SU-DHL-6 (cell line): Measurements from ENCODE around the gene CAMK4.

Experiments
- H2AFZ ChIP-seq: fragments of 200-600 bp; sonication (generic); 2 replicates; pipeline ENCODE4 v1.6.1; 2014; ENCODE audit warnings: low read depth, mild to moderate bottlenecking, moderate library complexity, mixed read lengths, antibody characterized with exemption, low read length; ENCODE audit not compliant: severe bottlenecking
- H3F3A ChIP-seq: fragments of 200-600 bp; shearing (Covaris generic); 2 replicates; pipeline ENCODE4 v1.6.0; 2016; ENCODE audit warnings: antibody characterized with exemption, mild to moderate bottlenecking; ENCODE audit not compliant: insufficient read depth
- H3K27ac ChIP-seq: fragments of 200-600 bp; sonication (generic); 2 replicates; pipeline ENCODE4 v1.5.1; 2016; ENCODE audit warnings: low read depth, mild to moderate bottlenecking, low read length, moderate library complexity, mixed read lengths
- H3K27me3 ChIP-seq: fragments of 200-600 bp; sonication (generic), shearing (Covaris generic); 2 replicates; pipeline ENCODE4 v1.6.0; 2014; ENCODE audit warnings: mild to moderate bottlenecking, low read length
- H3K36me3 ChIP-seq: fragments of 200-600 bp; sonication (generic); 2 replicates; pipeline ENCODE4 v1.6.1; 2014; ENCODE audit warnings: mild to moderate bottlenecking, low read length, mixed read lengths
- H3K4me2 ChIP-seq: fragments of 300-600, 200-600 bp; shearing (Covaris generic), sonication (generic); 2 replicates; pipeline ENCODE4 v1.6.0; 2014; ENCODE audit warnings: low read length, low read depth, mild to moderate bottlenecking; ENCODE audit not compliant: poor library complexity, severe bottlenecking
- H3K4me3 ChIP-seq: fragments of 200-600 bp; sonication (generic); 2 replicates; pipeline ENCODE4 v1.5.1; 2014; ENCODE audit warnings: antibody characterized with exemption, low read length, mild to moderate bottlenecking, mixed read lengths; ENCODE audit not compliant: insufficient read depth, poor library complexity, severe bottlenecking
- H3K79me2 ChIP-seq: fragments of 200-600 bp; sonication (generic); 2 replicates; pipeline ENCODE4 v1.6.1; 2014; ENCODE audit warnings: mild to moderate bottlenecking, low read length, moderate library complexity; ENCODE audit not compliant: insufficient read depth
- H3K9ac ChIP-seq: fragments of 200-600 bp; sonication (generic); 2 replicates; pipeline ENCODE4 v1.7.0; 2014; ENCODE audit warnings: mild to moderate bottlenecking, low read length
- H3K9me2 ChIP-seq: fragments of 200-600 bp; sonication (generic); replicated peaks from 2 replicates; pipeline ENCODE4 v1.6.1; 2014; ENCODE audit warnings: low read length; ENCODE audit not compliant: insufficient read depth
- H3K9me3 ChIP-seq: fragments of 200-600 bp; sonication (generic); 2 replicates; pipeline ENCODE4 v1.6.1; 2014; ENCODE audit warnings: low read length, mixed read lengths; ENCODE audit not compliant: insufficient read depth
- H4K20me1 ChIP-seq: fragments of 200-600 bp; sonication (generic); 2 replicates; pipeline ENCODE4 v1.6.1; 2014; ENCODE audit warnings: low read depth, mild to moderate bottlenecking, antibody characterized with exemption, low read length, moderate library complexity, mixed read lengths
- EZH2phosphoT487 ChIP-seq: fragments of 200-600 bp; sonication (generic), shearing (Covaris generic); conservative IDR thresholded peaks from 2 replicates; pipeline ENCODE4 v1.6.1; 2018; ENCODE audit warnings: mild to moderate bottlenecking, antibody characterized with exemption, low read length, moderate library complexity, mixed read lengths
- TF ChIP-seq, protein P1 (sequence below): fragments of 200-600 bp; sonication (generic); IDR thresholded peaks from one replicate; pipeline ENCODE4 v1.5.1; 2017; ENCODE audit warnings: antibody characterized with exemption, mild to moderate bottlenecking, low read length, moderate library complexity; ENCODE audit not compliant: insufficient read depth, poor library complexity, severe bottlenecking

Gene CAMK4

DNA sequence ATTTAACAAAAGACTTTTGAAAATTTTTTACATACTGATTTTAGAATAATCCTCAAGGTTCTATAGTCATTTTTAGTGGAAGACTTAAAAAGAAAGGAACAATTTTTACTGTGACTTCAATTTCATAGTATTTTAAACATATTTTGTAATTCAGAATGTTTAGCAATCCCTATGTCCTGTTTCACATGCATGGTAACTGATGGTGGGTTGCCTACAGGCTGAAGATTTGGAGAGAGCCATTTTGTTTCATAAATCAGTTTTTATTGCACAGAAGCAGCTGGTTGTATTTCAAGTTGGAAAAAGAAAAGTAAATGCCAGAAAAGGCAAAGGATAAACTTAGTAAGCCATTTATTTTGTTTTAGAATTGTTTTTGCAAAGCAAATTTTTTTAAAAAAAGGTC is 264.2 kb downstream of the CAMK4 start:
- H3K4me2 ChIP-seq = no peak overlapping the region
- TF ChIP-seq EZH2phosphoT487 = no peak
- TF ChIP-seq, protein P1, sequence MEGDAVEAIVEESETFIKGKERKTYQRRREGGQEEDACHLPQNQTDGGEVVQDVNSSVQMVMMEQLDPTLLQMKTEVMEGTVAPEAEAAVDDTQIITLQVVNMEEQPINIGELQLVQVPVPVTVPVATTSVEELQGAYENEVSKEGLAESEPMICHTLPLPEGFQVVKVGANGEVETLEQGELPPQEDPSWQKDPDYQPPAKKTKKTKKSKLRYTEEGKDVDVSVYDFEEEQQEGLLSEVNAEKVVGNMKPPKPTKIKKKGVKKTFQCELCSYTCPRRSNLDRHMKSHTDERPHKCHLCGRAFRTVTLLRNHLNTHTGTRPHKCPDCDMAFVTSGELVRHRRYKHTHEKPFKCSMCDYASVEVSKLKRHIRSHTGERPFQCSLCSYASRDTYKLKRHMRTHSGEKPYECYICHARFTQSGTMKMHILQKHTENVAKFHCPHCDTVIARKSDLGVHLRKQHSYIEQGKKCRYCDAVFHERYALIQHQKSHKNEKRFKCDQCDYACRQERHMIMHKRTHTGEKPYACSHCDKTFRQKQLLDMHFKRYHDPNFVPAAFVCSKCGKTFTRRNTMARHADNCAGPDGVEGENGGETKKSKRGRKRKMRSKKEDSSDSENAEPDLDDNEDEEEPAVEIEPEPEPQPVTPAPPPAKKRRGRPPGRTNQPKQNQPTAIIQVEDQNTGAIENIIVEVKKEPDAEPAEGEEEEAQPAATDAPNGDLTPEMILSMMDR = no peak
- no peak overlapping the region for H3K27ac ChIP-seq
- H3K9me2 ChIP-seq = 0 out of 2 replicates have a peak, but pooled peaks cover 4% of the 10 kb centered on the region
- no peaks in the 10 kb centered on the region for H3K9me3 ChIP-seq
- H3F3A ChIP-seq = no peaks in the 10 kb centered on the region
- no peak overlapping the region for H2AFZ ChIP-seq
- no peaks in the 10 kb centered on the region for H3K27me3 ChIP-seq
- no peaks in the 10 kb centered on the region for H3K36me3 ChIP-seq
- no peaks in the 10 kb centered on the region for H4K20me1 ChIP-seq
- no peak overlapping the region for H3K4me3 ChIP-seq
- H3K79me2 ChIP-seq = no peaks in the 10 kb centered on the region
- no peak overlapping the region for H3K9ac ChIP-seq

DNA sequence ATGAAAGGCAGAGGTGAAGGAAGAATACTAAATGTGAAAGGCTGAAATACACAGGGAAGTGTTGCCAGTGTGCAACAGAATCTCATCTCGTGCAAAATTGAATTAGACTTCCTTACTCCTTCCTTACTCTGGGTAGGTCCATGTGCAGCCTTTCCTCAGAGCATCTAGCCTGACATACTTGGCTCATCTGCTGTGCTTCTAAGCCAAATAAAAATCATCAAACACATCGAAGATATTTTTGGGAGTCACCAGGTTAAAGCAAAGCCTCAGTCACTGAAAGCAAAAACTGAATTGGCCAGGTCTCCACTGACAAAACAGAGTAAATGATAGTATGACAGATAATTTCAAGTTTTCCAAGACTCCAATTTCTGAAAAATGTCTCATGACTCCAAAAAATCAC is 268.8 kb downstream of the CAMK4 start:
- no peaks in the 10 kb centered on the region for H3K79me2 ChIP-seq
- peaks cover 19% of the 10 kb centered on the region; the same call in 1 of the 2 replicates for H3K36me3 ChIP-seq
- no peak overlapping the region for H3K4me2 ChIP-seq
- H4K20me1 ChIP-seq = no peaks in the 10 kb centered on the region
- H3F3A ChIP-seq = peaks cover 6% of the 10 kb centered on the region; the same call in 1 of the 2 replicates
- H3K4me3 ChIP-seq = no peak overlapping the region
- 0 out of 2 replicates have a peak, but pooled peaks cover under 1% of the 10 kb centered on the region for H3K9me2 ChIP-seq
- no peak for TF ChIP-seq EZH2phosphoT487
- TF ChIP-seq, protein P1 = no peak
- H3K27me3 ChIP-seq = no peaks in the 10 kb centered on the region
- H3K9ac ChIP-seq = no peak overlapping the region
- no peaks in the 10 kb centered on the region for H3K9me3 ChIP-seq
- no peak overlapping the region for H3K27ac ChIP-seq
- H2AFZ ChIP-seq = no peak overlapping the region

DNA sequence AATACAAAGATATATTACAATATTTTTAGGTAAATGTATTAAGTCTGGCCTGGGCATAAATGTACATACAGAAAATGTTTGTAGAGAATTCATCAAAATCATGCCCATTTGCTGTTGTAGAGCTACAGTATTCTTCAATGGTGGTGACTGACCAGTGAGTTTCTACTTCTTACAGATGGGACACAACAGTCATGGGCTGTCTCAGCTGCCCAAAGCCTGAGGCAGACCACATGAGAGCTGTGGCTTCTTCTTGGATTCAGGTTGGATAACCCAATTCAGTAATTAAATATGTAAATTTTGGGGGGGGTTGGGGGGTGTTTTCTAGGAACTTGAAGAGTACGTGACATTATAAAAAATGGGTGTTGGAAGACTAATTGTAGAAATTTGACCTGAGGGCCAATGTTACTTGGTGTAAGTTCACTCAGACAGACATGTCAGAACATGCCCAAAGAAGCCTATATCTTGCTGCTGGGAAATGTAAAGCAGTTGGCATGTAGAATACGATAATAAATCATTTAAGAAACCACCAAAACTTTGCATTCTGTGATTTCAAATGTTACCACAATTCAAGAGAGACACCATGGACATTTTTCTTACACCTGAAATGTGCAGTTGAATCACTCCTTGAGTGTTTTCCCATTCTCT is 270.3 kb downstream of the CAMK4 start:
- Histone ChIP-seq H2AFZ (no peak overlapping the region), H3K36me3 (peaks cover 34% of the 10 kb centered on the region), H3K9me3 (no peaks in the 10 kb centered on the region), H3K79me2 (no peaks in the 10 kb centered on the region), H3F3A (peaks cover 6% of the 10 kb centered on the region; the same call in 1 of the 2 replicates), H3K9me2 (no peaks in the 10 kb centered on the region), H4K20me1 (no peaks in the 10 kb centered on the region), H3K9ac (no peak overlapping the region), H3K4me3 (no peak overlapping the region), H3K4me2 (no peak overlapping the region), H3K27me3 (no peaks in the 10 kb centered on the region), H3K27ac (no peak overlapping the region; the same call in 1 of the 2 replicates)
- TF ChIP-seq, protein P1 = no peak
- no peak for TF ChIP-seq EZH2phosphoT487
